Kidney (tissue), 14 donors: ENCODE results near the gene SVOPL. TPM values are rescaled to one million over a fixed set of nuclear protein-coding genes. Genes with fewer than 3 reads are reported as not detected.

ENCODE experiments used
- DNase-seq, 5 donors: peaks; one replicate each; pipeline ENCODE4 v3.0.0-alpha.2; 2013 to 2020
- FAIRE-seq: peaks from 2 replicates; lab custom pipeline; 2012; peaks lifted over from hg19 to GRCh38; lab: Jason Lieb, UNC
- H3K27ac ChIP-seq, 2 donors: one replicate each; pipeline ENCODE4 v1.7.0; 2013; ENCODE audit warnings: low read depth in 2 of 2, low read length in 2 of 2, inconsistent platforms in 1 of 2
- H3K27me3 ChIP-seq: one replicate; pipeline ENCODE4 v1.7.1; 2013; ENCODE audit warnings: low read length, inconsistent platforms; ENCODE audit not compliant: control insufficient read depth, insufficient read depth
- H3K36me3 ChIP-seq, 3 donors: one replicate each; pipeline versions ENCODE4 v1.7.0 to v1.7.1; 2013; ENCODE audit warnings: low read length in 3 of 3, control low read depth in 1 of 3, inconsistent platforms in 1 of 3; ENCODE audit not compliant: insufficient read depth in 3 of 3, control insufficient read depth in 2 of 3
- H3K4me1 ChIP-seq, 3 donors: one replicate each; pipeline versions ENCODE4 v1.7.0 to v1.7.1; 2013; ENCODE audit warnings: low read length in 3 of 3, inconsistent platforms in 1 of 3, low read depth in 1 of 3; ENCODE audit not compliant: control insufficient read depth in 2 of 3, insufficient read depth in 2 of 3
- H3K4me3 ChIP-seq, 3 donors: one replicate each; pipeline versions ENCODE4 v1.7.0 to v1.8.1; 2013; ENCODE audit warnings: low read length in 3 of 3, control low read depth in 1 of 3, inconsistent platforms in 1 of 3
- H3K9ac ChIP-seq, 3 donors: one replicate each; pipeline versions ENCODE4 v1.7.0 to v1.7.1; 2013; ENCODE audit warnings: low read length in 3 of 3, control low read depth in 1 of 3, inconsistent platforms in 1 of 3
- H3K9me3 ChIP-seq, 3 donors: one replicate each; pipeline versions ENCODE4 v1.7.0 to v1.7.1; 2013; ENCODE audit warnings: low read length in 3 of 3, control low read depth in 1 of 3, inconsistent platforms in 1 of 3; ENCODE audit not compliant: control insufficient read depth in 2 of 3, insufficient read depth in 1 of 3
- CTCF ChIP-seq: IDR thresholded peaks from 3 replicates; pipeline ENCODE4 v1.5.1; 2012; ENCODE audit warnings: mild to moderate bottlenecking, moderate library complexity, borderline replicate concordance; ENCODE audit not compliant: insufficient read depth; ENCODE audit errors: extremely low read depth
- intact Hi-C: fragments of 100-400 bp; cut with DNase I; formaldehyde crosslinking; loops from one replicate; pipeline ENCODE4 v1.11.1; 2022
- polyA plus RNA-seq: library from polyadenylated mRNA; stranded (reverse); fragments of 350-450 nt; fragmentation: Illumina TruSeq; extraction: RNeasy Lipid Tissue Mini Kit (QIAGEN cat#74804); gene quantifications from one replicate; pipeline ENCODE4 v1.2.3, GENCODE V29; 2014; ENCODE audit warnings: low read depth, low replicate concordance; ENCODE audit not compliant: insufficient read depth
- total RNA-seq: library from RNA; stranded (reverse); fragmentation: NEBNext Ultra II Directional; extraction: Animal tissue kit (Norgen Biotek cat#: 25700); gene quantifications from one replicate; pipeline ENCODE4 v1.2.1, GENCODE V29; 2021
- donor health status: control.
- donor health status: control.
- donor health status: control.
- donor health status: control.
- donor health status: control.
- donor health status: DM: yes; HTN: yes; CAD: no.
- donor health status: Normal renal cell carcinoma (clear cell type).

The SVOPL gene
- total and polyA plus RNA-seq, 2 donors from 2014 or later, result 2.4 to 5.1 TPM

- FAIRE-seq (no peak), DNase-seq (no peak)
- H3K4me3 ChIP-seq, result no peak overlapping the region
- H3K27me3 ChIP-seq, result no peaks in the 10 kb centered on the region
- H3K27ac ChIP-seq, result no peak overlapping the region
- H3K9me3 ChIP-seq, result no peaks in the 10 kb centered on the region
- H3K36me3 ChIP-seq, result peaks cover 0 to 24% (median 0%) of the 10 kb centered on the region in 3 donors
- intact Hi-C loops, result no loop called here
- H3K4me1 ChIP-seq, result no peaks in the 10 kb centered on the region
- H3K9ac ChIP-seq, result no peak overlapping the region
- TF ChIP-seq CTCF, result no peak
Measured at GRCh38 chr7:138748666-138749065, 47.5 kb upstream of the SVOPL start.

GRCh38 chr7:138746073-138746472, 44.9 kb upstream of the SVOPL start:
- TF ChIP-seq CTCF, result no peak
- FAIRE-seq, result no peak

GRCh38 chr7:138745189-138745588, 44.0 kb upstream of the SVOPL start:
- Histone ChIP-seq H3K27ac (no peak overlapping the region), H3K9me3 (no peaks in the 10 kb centered on the region), H3K9ac (no peak overlapping the region), H3K4me1 (peaks cover 0 to 2% (median 0%) of the 10 kb centered on the region in 3 donors), H3K36me3 (peaks cover 0 to 6% (median 0%) of the 10 kb centered on the region in 3 donors), H3K27me3 (no peaks in the 10 kb centered on the region), H3K4me3 (no peak overlapping the region)
- intact Hi-C loops, result no loop called here
- no peak for TF ChIP-seq CTCF
- DNase-seq, result no peak
- FAIRE-seq, result no peak

More at GRCh38 chr7:138746073-138746472, 44.9 kb upstream of the SVOPL start:
- no peak overlapping the region for H3K9ac ChIP-seq
- peaks cover 0 to 14% (median 0%) of the 10 kb centered on the region in 3 donors for H3K36me3 ChIP-seq
- H3K9me3 ChIP-seq, result no peaks in the 10 kb centered on the region
- no peak overlapping the region for H3K27ac ChIP-seq
- peaks cover 0 to 2% (median 0%) of the 10 kb centered on the region in 3 donors for H3K4me1 ChIP-seq
- H3K4me3 ChIP-seq, result no peak overlapping the region
- intact Hi-C loops, result no loop called here
- no peak for DNase-seq
- no peaks in the 10 kb centered on the region for H3K27me3 ChIP-seq

GRCh38 chr7:138741453-138741735, 40.2 kb upstream of the SVOPL start:
- peaks cover 0 to 2% (median 0%) of the 10 kb centered on the region in 3 donors for H3K4me1 ChIP-seq

More at GRCh38 chr7:138741453-138741735, 40.2 kb upstream of the SVOPL start:
- DNase-seq (no peak), FAIRE-seq (no peak)
- intact Hi-C loops, result no loop called here
- Histone ChIP-seq H3K27ac (no peak overlapping the region), H3K4me3 (no peak overlapping the region), H3K27me3 (no peaks in the 10 kb centered on the region), H3K9ac (no peak overlapping the region), H3K9me3 (no peaks in the 10 kb centered on the region), H3K36me3 (peaks cover 0 to 5% (median 0%) of the 10 kb centered on the region in 3 donors)
- no peak for TF ChIP-seq CTCF
